ENCODE results near the gene OSBP2.

Gene OSBP2

GRCh38 chr22:30926706-30927105, 232.0 kb downstream of the OSBP2 start:
- TF ChIP-seq EZH2phosphoT487 (IDR thresholded peaks at IDR 0.05; ENCODE audit: borderline replicate concordance) = no peak
- TF ChIP-seq, protein P1, sequence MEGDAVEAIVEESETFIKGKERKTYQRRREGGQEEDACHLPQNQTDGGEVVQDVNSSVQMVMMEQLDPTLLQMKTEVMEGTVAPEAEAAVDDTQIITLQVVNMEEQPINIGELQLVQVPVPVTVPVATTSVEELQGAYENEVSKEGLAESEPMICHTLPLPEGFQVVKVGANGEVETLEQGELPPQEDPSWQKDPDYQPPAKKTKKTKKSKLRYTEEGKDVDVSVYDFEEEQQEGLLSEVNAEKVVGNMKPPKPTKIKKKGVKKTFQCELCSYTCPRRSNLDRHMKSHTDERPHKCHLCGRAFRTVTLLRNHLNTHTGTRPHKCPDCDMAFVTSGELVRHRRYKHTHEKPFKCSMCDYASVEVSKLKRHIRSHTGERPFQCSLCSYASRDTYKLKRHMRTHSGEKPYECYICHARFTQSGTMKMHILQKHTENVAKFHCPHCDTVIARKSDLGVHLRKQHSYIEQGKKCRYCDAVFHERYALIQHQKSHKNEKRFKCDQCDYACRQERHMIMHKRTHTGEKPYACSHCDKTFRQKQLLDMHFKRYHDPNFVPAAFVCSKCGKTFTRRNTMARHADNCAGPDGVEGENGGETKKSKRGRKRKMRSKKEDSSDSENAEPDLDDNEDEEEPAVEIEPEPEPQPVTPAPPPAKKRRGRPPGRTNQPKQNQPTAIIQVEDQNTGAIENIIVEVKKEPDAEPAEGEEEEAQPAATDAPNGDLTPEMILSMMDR (conservative IDR thresholded peaks at IDR 0.05; ENCODE audit: low read length) = no peak
- no peaks in the 10 kb centered on the region for H3K9me3 ChIP-seq (ENCODE audit: insufficient read depth, low read depth, low read length)
- H3F3A ChIP-seq (ENCODE audit: low read depth) = no peaks in the 10 kb centered on the region
- H3K9me2 ChIP-seq (replicated peaks; ENCODE audit: low read depth, low read length) = no peaks in the 10 kb centered on the region
- H3K79me2 ChIP-seq (ENCODE audit: insufficient read depth, low read length) = no peaks in the 10 kb centered on the region
- H3K4me2 ChIP-seq (ENCODE audit: low read depth, low read length, poor library complexity, severe bottlenecking) = no peak overlapping the region
- H4K20me1 ChIP-seq (ENCODE audit: insufficient read depth, low read length, poor library complexity, severe bottlenecking) = no peaks in the 10 kb centered on the region
- peaks cover 46% of the 10 kb centered on the region; the same call in 1 of the 2 replicates for H3K36me3 ChIP-seq (ENCODE audit: insufficient read depth, low read length)
- no peak overlapping the region for H2AFZ ChIP-seq (ENCODE audit: low read length)
- no peak overlapping the region for H3K9ac ChIP-seq (ENCODE audit: low read depth, low read length, poor library complexity, severe bottlenecking)
- no peak overlapping the region for H3K4me3 ChIP-seq (ENCODE audit: low read length, poor library complexity, severe bottlenecking)
- H3K27me3 ChIP-seq (ENCODE audit: insufficient read depth, low read length, poor library complexity, severe bottlenecking) = no peaks in the 10 kb centered on the region
- H3K4me1 ChIP-seq (ENCODE audit: insufficient read depth, low read length, poor library complexity, severe bottlenecking) = no peaks in the 10 kb centered on the region

DNA sequence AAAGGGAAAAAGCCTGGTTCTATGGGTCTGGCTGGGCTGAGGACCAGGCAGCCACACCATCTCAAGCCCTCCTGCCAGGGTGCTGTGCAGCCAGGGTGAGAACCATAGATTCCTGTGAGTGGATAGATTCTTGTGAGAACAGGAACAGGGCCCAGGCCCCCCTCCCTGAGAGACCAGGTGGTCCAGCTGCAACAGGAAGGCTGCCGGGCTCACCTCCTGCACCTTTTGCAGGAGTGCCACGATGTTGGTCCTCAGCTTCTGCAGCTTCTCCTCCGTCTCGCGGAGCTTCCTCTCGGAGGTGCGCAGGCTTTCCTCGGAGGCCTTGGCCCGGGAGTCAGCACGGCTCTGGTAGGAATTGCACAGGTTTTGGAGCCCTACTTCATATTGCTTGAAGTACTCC, 233.1 kb downstream of the OSBP2 start:
- Histone ChIP-seq H3K27me3 (ENCODE audit: insufficient read depth, low read length, poor library complexity, severe bottlenecking) (no peaks in the 10 kb centered on the region), H3K4me1 (ENCODE audit: insufficient read depth, low read length, poor library complexity, severe bottlenecking) (no peaks in the 10 kb centered on the region), H3K9me2 (replicated peaks; ENCODE audit: low read depth, low read length) (no peaks in the 10 kb centered on the region), H3K9ac (ENCODE audit: low read depth, low read length, poor library complexity, severe bottlenecking) (no peak overlapping the region), H3K9me3 (ENCODE audit: insufficient read depth, low read depth, low read length) (no peaks in the 10 kb centered on the region), H3K79me2 (ENCODE audit: insufficient read depth, low read length) (no peaks in the 10 kb centered on the region), H3K4me2 (ENCODE audit: low read depth, low read length, poor library complexity, severe bottlenecking) (no peak overlapping the region), H2AFZ (ENCODE audit: low read length) (no peak overlapping the region), H3K36me3 (ENCODE audit: insufficient read depth, low read length) (peaks cover 57% of the 10 kb centered on the region; the same call in 1 of the 2 replicates), H4K20me1 (ENCODE audit: insufficient read depth, low read length, poor library complexity, severe bottlenecking) (no peaks in the 10 kb centered on the region), H3F3A (ENCODE audit: low read depth) (no peaks in the 10 kb centered on the region), H3K4me3 (ENCODE audit: low read length, poor library complexity, severe bottlenecking) (no peak overlapping the region)
- TF ChIP-seq EZH2phosphoT487 (IDR thresholded peaks at IDR 0.05; ENCODE audit: borderline replicate concordance) = no peak
- TF ChIP-seq, protein P1 (conservative IDR thresholded peaks at IDR 0.05; ENCODE audit: low read length) = no peak

DNA sequence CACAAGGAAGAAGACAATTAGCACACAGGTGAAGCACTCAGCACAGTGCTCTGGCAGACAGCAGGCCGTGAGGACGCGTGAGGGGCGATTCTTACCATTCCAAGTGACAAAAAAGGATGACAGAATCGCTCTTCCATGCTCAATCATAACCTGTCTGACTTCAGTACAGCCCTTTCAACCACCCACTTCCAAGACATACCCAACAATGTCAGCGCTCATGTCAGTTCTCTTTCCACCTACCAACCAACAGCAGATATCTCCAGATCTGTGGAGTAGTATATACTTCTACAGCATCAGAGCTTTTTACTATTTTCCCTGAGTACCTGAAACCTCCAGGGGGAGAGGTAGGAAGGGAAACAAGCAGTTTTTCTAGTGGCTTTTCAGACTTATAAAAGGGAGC, 233.7 kb downstream of the OSBP2 start:
- H3K9me2 ChIP-seq (replicated peaks; ENCODE audit: low read depth, low read length) = no peaks in the 10 kb centered on the region
- no peaks in the 10 kb centered on the region for H4K20me1 ChIP-seq (ENCODE audit: insufficient read depth, low read length, poor library complexity, severe bottlenecking)
- H3K27me3 ChIP-seq (ENCODE audit: insufficient read depth, low read length, poor library complexity, severe bottlenecking) = no peaks in the 10 kb centered on the region
- H3K79me2 ChIP-seq (ENCODE audit: insufficient read depth, low read length) = no peaks in the 10 kb centered on the region
- peaks cover 63% of the 10 kb centered on the region; the same call in 1 of the 2 replicates for H3K36me3 ChIP-seq (ENCODE audit: insufficient read depth, low read length)
- H3F3A ChIP-seq (ENCODE audit: low read depth) = no peaks in the 10 kb centered on the region
- H2AFZ ChIP-seq (ENCODE audit: low read length) = no peak overlapping the region
- TF ChIP-seq, protein P1 (conservative IDR thresholded peaks at IDR 0.05; ENCODE audit: low read length) = no peak
- no peak for TF ChIP-seq EZH2phosphoT487 (IDR thresholded peaks at IDR 0.05; ENCODE audit: borderline replicate concordance)
- H3K4me1 ChIP-seq (ENCODE audit: insufficient read depth, low read length, poor library complexity, severe bottlenecking) = no peaks in the 10 kb centered on the region
- H3K9ac ChIP-seq (ENCODE audit: low read depth, low read length, poor library complexity, severe bottlenecking) = no peak overlapping the region
- no peak overlapping the region for H3K4me2 ChIP-seq (ENCODE audit: low read depth, low read length, poor library complexity, severe bottlenecking)
- no peak overlapping the region for H3K4me3 ChIP-seq (ENCODE audit: low read length, poor library complexity, severe bottlenecking)
- no peaks in the 10 kb centered on the region for H3K9me3 ChIP-seq (ENCODE audit: insufficient read depth, low read depth, low read length)

All from Loucy (cell line).